SU-DHL-6 (cell line): ENCODE data around the gene MTCL1.

Experiments used
- H2AFZ ChIP-seq: fragments of 200-600 bp; sonication (generic); 2 replicates; pipeline ENCODE4 v1.6.1; 2014; ENCODE audit warnings: low read depth, mild to moderate bottlenecking, moderate library complexity, mixed read lengths, antibody characterized with exemption, low read length; ENCODE audit not compliant: severe bottlenecking
- H3F3A ChIP-seq: fragments of 200-600 bp; shearing (Covaris generic); 2 replicates; pipeline ENCODE4 v1.6.0; 2016; ENCODE audit warnings: antibody characterized with exemption, mild to moderate bottlenecking; ENCODE audit not compliant: insufficient read depth
- H3K27ac ChIP-seq: fragments of 200-600 bp; sonication (generic); 2 replicates; pipeline ENCODE4 v1.5.1; 2016; ENCODE audit warnings: low read depth, mild to moderate bottlenecking, low read length, moderate library complexity, mixed read lengths
- H3K27me3 ChIP-seq: fragments of 200-600 bp; sonication (generic), shearing (Covaris generic); 2 replicates; pipeline ENCODE4 v1.6.0; 2014; ENCODE audit warnings: mild to moderate bottlenecking, low read length
- H3K36me3 ChIP-seq: fragments of 200-600 bp; sonication (generic); 2 replicates; pipeline ENCODE4 v1.6.1; 2014; ENCODE audit warnings: mild to moderate bottlenecking, low read length, mixed read lengths
- H3K4me2 ChIP-seq: fragments of 300-600, 200-600 bp; shearing (Covaris generic), sonication (generic); 2 replicates; pipeline ENCODE4 v1.6.0; 2014; ENCODE audit warnings: low read length, low read depth, mild to moderate bottlenecking; ENCODE audit not compliant: poor library complexity, severe bottlenecking
- H3K4me3 ChIP-seq: fragments of 200-600 bp; sonication (generic); 2 replicates; pipeline ENCODE4 v1.5.1; 2014; ENCODE audit warnings: antibody characterized with exemption, low read length, mild to moderate bottlenecking, mixed read lengths; ENCODE audit not compliant: insufficient read depth, poor library complexity, severe bottlenecking
- H3K79me2 ChIP-seq: fragments of 200-600 bp; sonication (generic); 2 replicates; pipeline ENCODE4 v1.6.1; 2014; ENCODE audit warnings: mild to moderate bottlenecking, low read length, moderate library complexity; ENCODE audit not compliant: insufficient read depth
- H3K9ac ChIP-seq: fragments of 200-600 bp; sonication (generic); 2 replicates; pipeline ENCODE4 v1.7.0; 2014; ENCODE audit warnings: mild to moderate bottlenecking, low read length
- H3K9me2 ChIP-seq: fragments of 200-600 bp; sonication (generic); replicated peaks from 2 replicates; pipeline ENCODE4 v1.6.1; 2014; ENCODE audit warnings: low read length; ENCODE audit not compliant: insufficient read depth
- H3K9me3 ChIP-seq: fragments of 200-600 bp; sonication (generic); 2 replicates; pipeline ENCODE4 v1.6.1; 2014; ENCODE audit warnings: low read length, mixed read lengths; ENCODE audit not compliant: insufficient read depth
- H4K20me1 ChIP-seq: fragments of 200-600 bp; sonication (generic); 2 replicates; pipeline ENCODE4 v1.6.1; 2014; ENCODE audit warnings: low read depth, mild to moderate bottlenecking, antibody characterized with exemption, low read length, moderate library complexity, mixed read lengths
- EZH2phosphoT487 ChIP-seq: fragments of 200-600 bp; sonication (generic), shearing (Covaris generic); conservative IDR thresholded peaks from 2 replicates; pipeline ENCODE4 v1.6.1; 2018; ENCODE audit warnings: mild to moderate bottlenecking, antibody characterized with exemption, low read length, moderate library complexity, mixed read lengths
- TF ChIP-seq, protein P1 (sequence below): fragments of 200-600 bp; sonication (generic); IDR thresholded peaks from one replicate; pipeline ENCODE4 v1.5.1; 2017; ENCODE audit warnings: antibody characterized with exemption, mild to moderate bottlenecking, low read length, moderate library complexity; ENCODE audit not compliant: insufficient read depth, poor library complexity, severe bottlenecking

MTCL1 gene

DNA sequence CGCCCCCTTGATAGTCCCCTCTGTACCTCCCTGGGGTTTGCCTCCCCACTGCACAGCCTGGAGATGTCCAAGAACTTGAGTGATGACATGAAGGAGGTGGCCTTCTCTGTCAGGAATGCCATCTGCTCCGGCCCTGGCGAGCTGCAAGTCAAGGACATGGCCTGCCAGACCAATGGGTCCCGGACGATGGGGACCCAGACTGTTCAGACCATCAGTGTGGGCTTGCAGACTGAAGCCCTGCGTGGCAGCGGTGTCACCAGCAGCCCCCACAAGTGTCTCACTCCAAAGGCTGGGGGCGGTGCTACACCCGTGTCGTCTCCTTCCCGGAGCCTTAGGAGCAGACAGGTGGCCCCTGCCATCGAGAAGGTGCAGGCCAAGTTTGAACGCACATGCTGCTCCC, 119.9 kb downstream of the MTCL1 start:
- no peaks in the 10 kb centered on the region for H3K9me2 ChIP-seq
- H3F3A ChIP-seq, result no peaks in the 10 kb centered on the region
- no peaks in the 10 kb centered on the region for H3K36me3 ChIP-seq
- H2AFZ ChIP-seq, result no peak overlapping the region
- no peak overlapping the region for H3K4me2 ChIP-seq
- H3K79me2 ChIP-seq, result no peaks in the 10 kb centered on the region
- TF ChIP-seq, protein P1, sequence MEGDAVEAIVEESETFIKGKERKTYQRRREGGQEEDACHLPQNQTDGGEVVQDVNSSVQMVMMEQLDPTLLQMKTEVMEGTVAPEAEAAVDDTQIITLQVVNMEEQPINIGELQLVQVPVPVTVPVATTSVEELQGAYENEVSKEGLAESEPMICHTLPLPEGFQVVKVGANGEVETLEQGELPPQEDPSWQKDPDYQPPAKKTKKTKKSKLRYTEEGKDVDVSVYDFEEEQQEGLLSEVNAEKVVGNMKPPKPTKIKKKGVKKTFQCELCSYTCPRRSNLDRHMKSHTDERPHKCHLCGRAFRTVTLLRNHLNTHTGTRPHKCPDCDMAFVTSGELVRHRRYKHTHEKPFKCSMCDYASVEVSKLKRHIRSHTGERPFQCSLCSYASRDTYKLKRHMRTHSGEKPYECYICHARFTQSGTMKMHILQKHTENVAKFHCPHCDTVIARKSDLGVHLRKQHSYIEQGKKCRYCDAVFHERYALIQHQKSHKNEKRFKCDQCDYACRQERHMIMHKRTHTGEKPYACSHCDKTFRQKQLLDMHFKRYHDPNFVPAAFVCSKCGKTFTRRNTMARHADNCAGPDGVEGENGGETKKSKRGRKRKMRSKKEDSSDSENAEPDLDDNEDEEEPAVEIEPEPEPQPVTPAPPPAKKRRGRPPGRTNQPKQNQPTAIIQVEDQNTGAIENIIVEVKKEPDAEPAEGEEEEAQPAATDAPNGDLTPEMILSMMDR, result no peak
- no peak for TF ChIP-seq EZH2phosphoT487
- no peak overlapping the region for H3K27ac ChIP-seq
- no peaks in the 10 kb centered on the region for H3K27me3 ChIP-seq
- no peak overlapping the region for H3K4me3 ChIP-seq
- H3K9me3 ChIP-seq, result no peaks in the 10 kb centered on the region
- H3K9ac ChIP-seq, result no peak overlapping the region
- H4K20me1 ChIP-seq, result no peaks in the 10 kb centered on the region

DNA sequence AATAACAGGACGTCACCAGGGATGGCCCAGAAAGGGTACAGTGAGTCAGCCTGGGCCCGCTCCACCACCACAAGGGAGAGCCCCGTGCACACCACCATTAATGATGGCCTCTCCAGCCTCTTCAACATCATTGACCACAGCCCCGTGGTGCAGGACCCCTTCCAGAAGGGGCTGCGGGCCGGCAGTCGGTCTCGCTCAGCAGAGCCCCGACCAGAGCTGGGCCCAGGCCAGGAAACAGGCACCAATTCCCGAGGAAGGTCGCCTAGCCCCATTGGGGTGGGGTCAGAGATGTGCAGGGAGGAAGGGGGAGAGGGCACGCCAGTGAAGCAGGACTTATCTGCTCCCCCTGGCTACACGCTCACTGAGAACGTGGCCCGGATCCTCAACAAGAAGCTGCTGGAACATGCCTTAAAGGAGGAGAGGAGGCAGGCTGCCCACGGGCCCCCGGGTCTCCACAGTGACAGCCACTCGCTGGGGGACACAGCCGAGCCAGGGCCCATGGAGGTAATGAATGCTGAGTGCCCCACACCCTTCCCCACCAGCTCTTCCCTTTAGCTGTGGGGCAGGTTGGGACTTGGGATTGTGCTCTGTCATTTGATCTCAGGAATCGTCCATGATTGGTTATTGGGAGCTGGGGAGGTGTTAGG, 120.5 kb downstream of the MTCL1 start:
- no peaks in the 10 kb centered on the region for H3K27me3 ChIP-seq
- no peak overlapping the region for H3K27ac ChIP-seq
- no peaks in the 10 kb centered on the region for H3K9me2 ChIP-seq
- no peaks in the 10 kb centered on the region for H4K20me1 ChIP-seq
- TF ChIP-seq EZH2phosphoT487, result no peak
- TF ChIP-seq, protein P1, result no peak
- H2AFZ ChIP-seq, result no peak overlapping the region
- no peak overlapping the region for H3K9ac ChIP-seq
- no peaks in the 10 kb centered on the region for H3K9me3 ChIP-seq
- no peak overlapping the region for H3K4me3 ChIP-seq
- no peaks in the 10 kb centered on the region for H3K79me2 ChIP-seq
- no peaks in the 10 kb centered on the region for H3F3A ChIP-seq
- H3K4me2 ChIP-seq, result no peak overlapping the region
- H3K36me3 ChIP-seq, result no peaks in the 10 kb centered on the region

DNA sequence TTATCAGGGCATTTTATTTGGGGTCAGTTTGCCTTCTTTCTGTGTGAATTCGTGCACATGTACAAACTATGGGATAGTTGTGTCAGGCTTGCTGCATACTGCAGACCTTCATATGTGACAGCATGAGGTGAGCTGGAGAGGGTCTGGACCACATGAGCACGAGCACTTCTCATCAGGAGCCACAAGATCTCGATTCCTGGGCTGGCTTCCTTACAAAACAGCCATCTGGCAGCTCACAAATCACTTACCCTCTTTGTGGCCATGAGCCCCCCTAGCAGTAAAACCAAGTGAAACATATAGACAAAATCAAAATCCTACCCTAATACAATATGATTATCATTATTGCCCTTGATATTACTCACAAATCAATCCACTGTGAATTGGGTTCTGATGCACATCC, 121.2 kb downstream of the MTCL1 start:
- Histone ChIP-seq H3K9me3 (no peaks in the 10 kb centered on the region), H3K4me3 (no peak overlapping the region), H4K20me1 (no peaks in the 10 kb centered on the region), H3F3A (no peaks in the 10 kb centered on the region), H3K9ac (no peak overlapping the region), H3K4me2 (no peak overlapping the region), H3K27me3 (no peaks in the 10 kb centered on the region), H3K36me3 (no peaks in the 10 kb centered on the region), H3K27ac (no peak overlapping the region), H3K9me2 (no peaks in the 10 kb centered on the region), H2AFZ (no peak overlapping the region), H3K79me2 (no peaks in the 10 kb centered on the region)
- no peak for TF ChIP-seq EZH2phosphoT487
- TF ChIP-seq, protein P1, result no peak
